Ecto neural progenitor cell (in vitro differentiated cells): ENCODE results near the gene AFF1.
"Not testable (repeated sequence)": the region's sequence is repeated elsewhere in the genome, so short reads cannot be mapped to it uniquely, and the experiment has no call there.

Experiments
- DNase-seq: peaks from one replicate; pipeline ENCODE4 v3.0.0-alpha.2; 2018; ENCODE audit warnings: low spot score

The AFF1 gene

DNA sequence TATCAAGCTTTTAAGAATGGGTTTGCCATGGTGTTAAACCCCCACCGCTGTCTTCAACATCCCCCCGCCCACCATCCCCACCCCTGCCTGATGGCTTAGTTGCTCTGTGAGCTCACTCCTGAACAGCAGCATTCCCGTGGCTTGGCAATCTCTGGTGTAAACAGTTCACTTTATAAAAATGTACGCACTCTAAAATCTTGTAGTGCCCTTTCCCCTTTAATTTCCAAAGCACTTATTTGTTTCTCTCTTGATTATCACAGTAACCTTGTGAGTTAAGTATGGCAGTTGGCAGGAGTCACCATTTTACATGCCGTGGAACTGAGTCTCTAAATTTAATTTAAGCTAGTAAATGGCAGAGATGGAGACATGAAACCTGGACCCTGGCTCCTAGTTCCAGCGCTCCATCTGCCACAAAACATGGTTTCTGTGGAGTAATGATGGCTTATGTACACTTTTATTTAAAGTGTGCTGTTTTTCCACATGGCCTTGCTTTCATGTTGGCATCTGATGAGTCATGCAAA, 123.1 kb downstream of the AFF1 start:
- no peak for DNase-seq

DNA sequence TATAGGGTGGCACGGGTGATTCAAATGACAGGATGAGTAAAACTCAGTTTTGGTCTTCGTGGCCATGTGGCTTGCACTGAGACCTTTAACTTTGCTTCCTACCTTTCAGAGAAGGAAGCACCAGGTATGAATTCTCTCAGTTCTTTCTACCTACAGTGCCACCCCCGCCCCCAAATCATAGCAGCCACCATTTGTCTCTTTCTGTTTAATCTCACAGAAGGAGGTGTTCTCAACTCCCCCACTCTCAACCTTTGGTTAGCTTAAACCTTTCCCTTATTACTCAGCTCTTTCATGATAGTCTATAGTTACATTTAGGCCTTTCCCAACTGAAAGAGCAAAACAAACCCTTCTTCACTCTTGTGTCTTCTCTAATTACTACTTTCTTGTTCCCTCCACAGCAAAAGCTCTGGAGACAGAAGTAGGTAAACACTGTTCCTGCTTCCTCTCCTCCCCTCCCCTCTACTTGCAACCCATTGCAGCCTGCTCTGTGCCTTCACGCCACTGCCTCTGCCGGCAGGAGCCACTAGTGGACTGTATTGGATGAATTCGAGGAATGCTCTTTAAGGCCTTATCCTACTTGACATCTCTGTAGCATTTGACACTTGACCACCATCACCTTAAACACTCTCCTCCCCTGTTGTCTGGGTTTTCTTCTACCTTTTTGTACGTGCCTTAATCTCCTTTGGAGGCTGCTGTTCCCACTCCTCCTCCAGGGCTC, 123.7 kb downstream of the AFF1 start:
- no peak for DNase-seq

DNA sequence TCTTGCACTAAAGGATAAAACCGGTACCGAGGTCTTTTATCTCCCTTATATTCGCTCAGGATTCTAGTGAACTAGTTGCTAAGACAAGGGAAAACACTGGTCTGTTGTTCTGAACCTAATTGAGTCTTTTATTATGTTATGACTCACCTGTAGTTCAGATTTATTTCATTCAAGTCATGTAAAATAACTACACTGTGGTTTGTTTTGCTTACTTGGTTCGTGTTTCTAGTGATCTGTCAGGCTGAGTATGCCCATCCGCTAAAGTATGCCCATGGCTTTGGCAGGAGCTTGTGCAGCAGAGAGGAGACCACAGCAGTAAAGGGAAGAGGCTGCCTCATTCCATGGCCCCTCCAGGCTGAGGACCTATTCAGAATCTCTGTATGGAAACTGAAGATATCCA, 126.1 kb downstream of the AFF1 start:
- no peak for DNase-seq

DNA sequence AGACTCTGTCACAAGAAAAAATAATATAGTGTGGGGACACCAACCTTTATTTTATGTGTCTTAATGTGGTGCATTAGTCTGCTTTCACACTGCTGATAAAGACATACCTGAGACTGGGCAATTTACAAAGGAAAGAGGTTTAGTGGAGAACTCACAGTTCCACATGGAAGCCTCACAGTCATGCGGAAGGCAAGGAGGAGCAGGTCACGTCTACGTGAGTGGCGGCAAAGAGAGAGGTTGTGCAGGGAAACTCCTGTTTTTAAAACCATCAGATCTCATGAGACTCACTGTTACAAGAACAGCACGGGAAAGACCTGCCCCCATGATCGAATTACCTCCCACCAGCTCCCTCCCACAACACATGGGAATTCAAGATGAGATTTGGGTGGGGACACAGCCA, 130.2 kb downstream of the AFF1 start:
- no peak for DNase-seq

DNA sequence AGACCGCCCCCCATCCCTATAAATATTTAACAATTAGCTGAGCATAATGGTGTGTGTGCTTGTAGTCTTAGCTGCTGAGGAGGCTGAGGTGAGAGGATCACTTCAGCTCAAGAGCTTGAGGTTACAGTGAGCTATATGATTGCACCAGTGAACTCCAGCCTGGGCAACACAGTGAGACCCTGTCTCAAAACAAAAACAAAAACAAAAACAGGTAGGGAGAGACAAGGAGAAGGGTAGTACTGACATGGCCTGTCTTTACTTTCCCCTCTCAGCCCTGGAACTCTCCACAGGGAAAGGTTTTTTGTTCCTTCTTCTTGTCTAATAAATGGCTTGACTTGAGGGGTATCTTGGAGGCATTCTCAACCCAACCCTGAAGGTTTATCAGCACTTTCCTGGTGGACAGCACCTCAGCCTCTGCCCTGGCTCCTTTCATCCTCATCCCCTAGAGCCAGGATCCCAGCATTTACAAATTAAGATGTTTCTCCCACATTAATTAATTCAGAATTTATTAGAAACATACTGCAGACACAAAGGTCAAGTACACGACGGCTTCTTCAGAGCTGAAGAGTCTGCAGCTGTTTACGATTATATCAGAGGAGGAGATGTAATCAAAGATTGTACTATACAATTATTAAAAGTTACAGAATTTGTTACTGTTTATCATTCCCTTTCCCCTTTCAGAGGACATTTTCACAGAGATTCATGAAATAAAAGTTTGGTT, 131.8 kb downstream of the AFF1 start:
- DNase-seq, result no peak

DNA sequence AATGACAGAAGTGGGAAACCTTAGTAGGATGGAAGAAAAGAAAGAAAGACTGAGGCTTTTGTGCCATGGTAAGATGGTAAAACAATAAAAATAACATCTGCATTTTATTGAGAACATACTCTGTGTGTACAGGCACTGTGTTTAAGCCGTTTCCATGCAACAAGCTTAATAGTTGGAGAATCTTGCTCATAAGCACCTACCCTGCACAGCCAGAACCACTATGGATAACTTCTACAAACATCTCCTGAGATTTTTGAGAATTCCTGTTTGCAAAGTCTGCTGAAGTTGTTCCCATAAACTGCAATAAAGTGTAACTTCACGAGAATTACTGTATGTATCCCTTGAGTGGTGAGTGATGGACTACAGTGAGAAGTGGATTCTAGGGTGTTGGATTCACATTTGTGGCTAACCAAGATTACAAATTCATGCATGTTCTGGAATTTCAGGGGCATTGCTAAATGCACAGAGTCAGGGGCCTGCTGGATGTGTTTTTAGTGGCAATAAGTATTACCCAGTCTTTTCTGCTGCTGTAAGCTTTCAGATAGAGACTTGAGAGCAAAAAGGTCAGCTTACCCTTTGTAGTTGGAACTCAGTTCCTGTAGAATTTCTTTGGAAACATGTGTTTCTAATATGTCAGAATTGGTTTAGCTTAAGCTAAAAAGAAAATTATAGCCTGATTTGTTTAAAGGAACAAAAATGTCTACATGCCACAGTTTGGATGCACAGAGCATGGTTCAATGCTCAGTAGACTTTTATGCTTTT, 132.5 kb downstream of the AFF1 start:
- DNase-seq, result no peak

DNA sequence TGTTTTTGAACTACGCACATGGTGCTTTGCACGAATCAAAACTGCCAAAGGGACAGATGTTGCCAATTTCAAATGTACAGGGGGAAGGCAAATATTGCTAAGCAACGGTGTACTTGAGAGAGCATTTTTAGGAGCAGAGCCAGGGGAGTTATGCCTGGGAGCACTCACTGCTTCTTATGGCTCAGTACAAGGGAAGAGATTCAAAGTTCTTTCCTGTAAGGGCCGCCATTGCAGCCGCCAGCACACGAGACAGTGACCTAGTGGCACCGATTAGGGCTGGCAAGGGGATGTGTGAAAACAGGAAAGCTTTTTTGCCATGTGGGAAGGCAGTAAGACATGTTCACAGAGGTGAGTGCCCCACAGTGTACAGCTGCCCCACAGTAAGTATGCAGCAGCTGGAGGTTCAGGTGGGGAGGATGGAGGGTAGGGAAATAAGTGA, 133.8 kb downstream of the AFF1 start:
- DNase-seq, result no peak

DNA sequence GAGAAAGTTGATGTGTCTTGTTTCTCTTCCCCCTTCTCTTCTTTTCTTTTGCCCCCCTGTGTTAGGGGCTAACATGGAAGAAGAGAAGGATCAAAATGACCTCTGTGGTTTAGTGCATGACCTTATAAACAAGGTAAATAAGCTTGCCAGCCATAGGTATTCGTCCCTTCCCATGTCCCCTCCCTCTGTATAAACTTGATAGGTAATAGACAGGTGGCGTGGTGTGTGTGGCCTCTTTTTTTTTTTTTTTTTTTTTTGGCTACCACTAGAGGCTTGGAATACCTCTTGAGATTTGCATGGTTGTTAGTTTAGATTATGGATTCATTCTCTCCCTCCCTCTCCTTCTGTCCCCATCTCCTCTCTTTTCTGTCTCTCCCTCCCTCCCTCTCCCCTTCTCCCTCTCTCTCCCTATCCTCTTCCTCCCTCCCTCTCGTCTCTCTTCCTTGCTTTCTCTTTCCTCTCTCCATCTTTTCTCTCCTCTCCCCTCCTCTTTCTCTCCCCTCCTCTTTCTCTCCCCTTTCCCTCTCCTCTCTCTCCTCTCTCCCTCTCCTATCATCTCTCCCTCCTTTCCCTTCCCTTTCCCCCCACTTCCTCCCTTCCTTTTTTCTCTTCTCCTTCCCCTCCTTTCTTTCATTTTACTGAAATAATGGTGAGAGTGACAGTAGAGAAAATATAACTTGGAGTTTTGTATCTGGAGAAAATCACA, 134.4 kb downstream of the AFF1 start:
- DNase-seq, result no peak

DNA sequence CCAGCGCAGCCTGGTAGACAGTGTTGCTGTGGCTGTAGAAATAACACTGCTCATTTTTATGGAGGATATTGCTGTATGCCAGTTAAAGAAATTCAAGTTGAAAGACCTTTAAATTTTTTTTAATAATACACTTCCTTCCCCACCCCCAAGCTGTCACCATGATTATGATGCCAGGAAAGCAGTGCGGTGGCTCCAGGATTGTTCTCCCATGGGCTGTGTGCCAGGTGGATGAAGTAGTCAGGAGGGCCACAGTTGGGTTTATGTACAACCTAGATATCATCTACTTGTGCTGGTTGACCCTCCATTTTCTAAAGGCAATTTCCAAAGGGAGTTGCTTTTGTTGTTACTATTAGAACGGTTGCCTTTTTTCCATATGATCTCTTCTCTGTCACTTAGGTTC, 136.6 kb downstream of the AFF1 start:
- no peak for DNase-seq

DNA sequence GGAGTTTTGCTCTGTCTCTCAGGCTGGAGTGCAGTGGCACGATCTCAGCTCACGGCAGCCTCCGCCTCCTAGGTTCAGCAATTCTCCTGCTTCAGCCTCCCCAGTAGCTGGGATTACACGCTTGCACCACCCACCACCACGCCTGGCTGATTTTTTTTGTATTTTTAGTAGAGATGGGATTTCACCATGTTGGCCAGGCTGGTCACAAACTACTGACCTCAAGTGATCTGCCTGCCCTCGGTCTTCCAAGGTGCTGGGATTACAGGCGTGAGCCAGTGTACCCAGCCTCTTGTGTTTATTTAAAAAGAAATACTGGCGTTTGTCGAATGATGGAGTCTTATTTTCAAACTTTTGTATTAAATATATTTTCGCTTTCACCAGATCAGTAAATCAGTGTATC, 137.7 kb downstream of the AFF1 start:
- DNase-seq, result not testable (repeated sequence)

DNA sequence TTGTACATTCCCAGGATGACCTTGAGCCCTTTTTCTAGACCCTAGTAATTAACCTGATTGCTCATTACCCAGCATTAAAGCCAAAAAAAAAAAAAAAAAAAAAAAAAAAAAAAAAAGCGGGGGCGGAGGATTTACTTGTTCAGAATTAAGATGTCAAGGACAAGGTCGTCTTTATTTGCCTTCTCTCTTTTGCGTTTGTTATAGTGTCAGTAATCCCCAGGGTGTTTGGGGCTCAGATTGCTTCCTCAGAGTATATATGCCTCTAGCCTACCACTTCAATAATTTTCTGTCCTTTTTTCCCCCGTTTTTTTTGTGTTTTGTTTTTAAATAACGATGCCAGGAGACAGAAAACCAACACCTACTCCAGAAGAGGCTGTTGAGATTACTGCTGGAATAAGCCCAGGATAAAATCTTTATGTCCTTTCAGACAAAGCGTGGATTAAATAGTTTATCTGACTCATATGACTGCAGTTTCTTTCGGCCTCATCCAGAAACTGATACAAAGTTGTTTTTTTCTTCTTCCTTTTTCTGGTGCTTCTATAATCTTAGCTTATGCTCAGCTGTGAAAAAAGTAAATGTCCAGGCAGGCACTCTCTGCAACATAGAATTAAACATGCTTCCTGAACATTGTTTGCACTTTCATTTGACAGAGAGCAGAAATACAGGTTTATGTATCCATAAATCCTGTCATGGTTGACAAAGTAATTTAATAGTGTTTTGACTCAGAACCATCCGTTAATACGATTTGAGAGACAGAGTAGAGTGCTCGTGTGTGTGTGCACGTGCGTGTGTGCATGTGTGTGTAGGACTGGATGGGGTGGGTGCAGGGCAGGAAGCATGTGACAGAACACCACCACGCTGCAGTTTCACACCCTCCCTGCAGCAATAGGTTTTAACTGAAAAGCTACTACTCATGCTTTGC, 138.6 kb downstream of the AFF1 start:
- DNase-seq, result no peak

DNA sequence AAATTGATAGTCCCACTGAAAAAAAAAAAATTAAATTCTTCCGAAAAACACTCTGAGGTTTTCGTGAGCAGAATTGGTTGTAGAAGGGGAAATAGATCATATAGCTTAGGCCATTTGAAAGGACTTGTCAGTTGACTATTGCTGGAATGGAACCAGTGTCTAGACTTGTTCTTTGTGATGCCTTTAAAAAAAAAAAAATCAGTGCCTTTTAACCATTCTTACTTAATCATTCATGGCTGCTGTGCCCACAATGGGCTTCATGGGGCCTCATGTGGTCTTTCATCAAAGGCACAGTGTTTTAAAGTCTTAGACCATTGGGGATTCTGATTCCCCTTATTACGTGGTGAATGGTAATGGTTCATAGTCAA, 139.3 kb downstream of the AFF1 start:
- DNase-seq, result no peak

DNA sequence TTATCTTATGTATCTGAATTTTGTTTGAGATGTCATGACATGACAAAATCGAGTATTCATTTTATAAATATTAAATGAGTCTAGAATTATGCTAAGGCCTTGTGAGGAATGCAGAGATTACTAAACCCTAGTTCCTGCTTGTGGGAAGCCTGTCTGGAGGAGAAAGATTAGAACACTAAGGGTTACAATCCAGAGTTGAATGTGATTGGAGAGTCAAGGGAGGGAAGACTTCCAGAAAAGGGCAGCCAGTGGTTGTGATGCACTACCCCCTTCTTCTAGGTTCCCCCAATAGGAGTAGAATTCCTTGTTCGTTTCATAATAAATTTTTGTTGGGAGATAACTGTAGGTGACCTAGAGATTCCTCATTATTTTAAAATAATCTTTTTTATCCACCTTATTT, 141.1 kb downstream of the AFF1 start:
- no peak for DNase-seq

DNA sequence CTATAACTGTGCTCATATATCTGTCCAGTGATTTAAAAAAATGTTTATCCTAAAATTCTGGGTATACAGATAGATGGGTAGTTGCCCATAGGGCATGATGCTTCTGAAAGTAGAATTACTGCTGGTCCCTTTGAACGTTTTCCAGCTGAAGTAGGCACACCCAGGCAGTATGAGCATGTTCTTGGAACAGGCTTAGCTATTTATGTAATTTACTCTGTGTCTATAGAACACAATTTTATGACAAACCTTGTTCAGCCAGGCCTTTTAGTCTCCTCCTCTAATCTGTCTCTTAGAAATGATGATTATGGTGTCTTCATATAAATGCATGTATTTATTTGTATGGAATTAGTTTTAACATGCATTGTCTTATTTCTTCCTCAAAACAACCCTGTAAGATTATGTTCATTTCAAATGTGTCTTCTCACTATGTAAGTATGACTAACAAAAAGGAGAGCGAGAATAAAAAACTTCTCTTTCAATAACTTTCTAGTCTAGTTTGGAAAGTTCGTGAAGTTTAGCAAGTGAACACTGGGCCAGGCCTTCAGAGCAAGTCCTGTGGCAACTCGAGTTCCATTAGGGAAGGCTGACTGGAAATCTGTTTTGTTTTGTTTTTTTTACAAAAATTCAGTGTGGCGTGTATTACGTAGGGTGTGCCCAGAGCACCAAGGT, 142.0 kb downstream of the AFF1 start:
- DNase-seq, result no peak

DNA sequence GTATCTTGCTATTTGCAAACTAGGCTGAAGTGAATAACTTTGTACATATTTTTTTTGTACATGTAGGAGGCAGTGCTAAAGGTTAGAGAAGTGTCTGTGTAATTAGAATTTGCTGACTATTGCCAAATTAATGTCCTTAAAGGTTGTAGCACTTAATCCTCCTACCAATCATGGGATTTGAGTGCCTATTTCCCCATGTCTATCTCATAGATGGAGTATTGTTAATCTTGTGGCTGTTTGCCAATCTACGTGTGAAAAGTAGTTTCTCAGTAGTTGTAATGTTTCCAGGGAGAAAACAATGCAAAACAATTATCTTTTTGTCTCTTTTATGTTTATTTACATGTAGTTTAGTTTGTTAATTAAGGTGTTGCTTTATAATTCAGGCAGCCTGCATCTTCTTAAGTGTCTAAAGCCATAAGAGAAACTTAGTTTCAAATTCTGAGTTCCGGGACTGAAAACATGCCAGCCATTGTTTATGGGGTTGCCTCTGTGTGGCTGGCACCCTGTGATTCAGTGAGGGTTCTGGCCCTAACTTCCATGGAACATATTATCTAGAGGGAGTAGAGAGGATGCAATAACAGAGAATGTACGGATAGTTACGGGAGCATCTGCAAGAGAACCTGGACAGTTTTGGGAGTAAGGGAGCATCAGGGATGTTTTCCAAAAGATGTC, 143.2 kb downstream of the AFF1 start:
- no peak for DNase-seq

DNA sequence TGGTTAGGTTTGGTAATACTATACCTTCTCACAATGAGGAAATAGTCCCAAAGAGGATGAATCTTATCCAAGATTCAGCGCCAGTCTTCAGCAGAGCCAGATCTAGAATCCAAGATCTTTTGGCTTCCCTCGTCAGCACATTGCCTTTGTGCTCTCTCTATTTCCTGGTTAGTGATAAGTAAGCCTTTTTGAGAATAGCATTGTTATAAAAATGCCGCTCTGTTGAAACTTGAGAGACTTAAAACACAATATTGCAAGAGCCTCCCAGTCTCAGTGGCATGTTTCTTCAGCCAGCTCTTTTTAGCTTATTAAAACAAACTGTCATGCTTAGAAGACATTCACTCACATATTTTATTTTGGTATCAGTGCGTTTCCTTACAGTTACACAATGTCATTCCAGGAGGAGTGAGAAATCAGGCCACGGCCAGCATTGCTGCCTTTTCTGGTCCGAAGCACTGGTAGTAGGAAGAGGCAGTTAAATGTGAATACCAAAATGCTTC, 144.2 kb downstream of the AFF1 start:
- no peak for DNase-seq

DNA sequence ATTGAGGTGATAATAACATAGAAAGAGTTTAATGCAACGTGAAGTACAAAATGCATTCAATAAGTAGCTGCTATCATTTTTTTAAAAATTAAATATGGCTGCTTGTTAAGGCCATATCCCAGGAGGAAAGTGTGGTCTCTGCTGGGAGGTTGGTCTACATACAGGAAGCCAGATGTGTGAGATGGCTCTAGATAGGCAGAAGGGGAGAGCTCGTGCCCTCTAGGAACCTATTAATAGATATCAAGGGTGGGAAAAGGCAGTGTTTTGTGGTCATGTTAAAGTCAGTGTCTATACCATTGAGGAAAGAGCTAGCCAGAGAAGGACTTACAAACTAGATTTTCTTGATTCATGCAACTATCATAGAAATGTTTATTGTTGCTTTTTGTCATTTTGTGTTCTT, 145.2 kb downstream of the AFF1 start:
- DNase-seq, result no peak

DNA sequence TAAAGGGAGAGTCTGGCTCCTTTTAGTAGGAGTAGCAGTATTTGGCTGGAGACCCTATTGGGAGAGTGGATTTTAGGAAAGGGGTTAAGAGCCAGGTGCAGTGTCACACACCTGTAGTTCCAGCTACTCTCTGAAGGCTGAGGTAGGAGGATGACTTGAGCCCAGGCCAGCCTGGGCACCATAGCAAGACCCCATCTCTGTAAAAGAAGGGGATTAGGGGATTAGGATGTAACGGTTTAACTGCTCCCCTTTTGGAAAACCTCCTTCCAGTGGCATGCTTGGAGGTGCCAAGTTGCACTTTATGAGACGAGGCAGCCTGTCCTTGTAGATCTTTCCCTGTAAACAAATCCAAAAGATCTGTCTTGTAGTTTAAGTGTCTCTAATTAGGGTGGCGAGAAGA, 145.7 kb downstream of the AFF1 start:
- DNase-seq, result no peak

DNA sequence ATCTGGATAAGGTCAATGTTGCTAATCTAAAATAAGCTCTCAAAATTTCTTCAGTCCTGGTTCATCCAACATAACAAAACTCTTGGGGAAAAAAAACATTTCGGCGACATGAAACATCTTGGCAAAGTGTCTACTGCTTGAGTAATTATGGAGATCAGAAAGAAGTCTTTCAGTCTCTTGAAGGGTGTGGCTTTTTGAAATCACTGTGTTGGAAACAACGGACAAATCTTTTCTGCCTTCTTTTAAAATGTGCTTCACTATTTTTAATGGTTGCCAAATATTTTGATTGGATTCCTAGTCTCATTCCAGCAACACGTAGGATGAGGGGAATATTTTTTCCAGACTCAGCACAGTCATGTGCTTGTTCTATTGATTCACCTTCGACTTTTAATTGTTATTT, 147.0 kb downstream of the AFF1 start:
- DNase-seq, result no peak

DNA sequence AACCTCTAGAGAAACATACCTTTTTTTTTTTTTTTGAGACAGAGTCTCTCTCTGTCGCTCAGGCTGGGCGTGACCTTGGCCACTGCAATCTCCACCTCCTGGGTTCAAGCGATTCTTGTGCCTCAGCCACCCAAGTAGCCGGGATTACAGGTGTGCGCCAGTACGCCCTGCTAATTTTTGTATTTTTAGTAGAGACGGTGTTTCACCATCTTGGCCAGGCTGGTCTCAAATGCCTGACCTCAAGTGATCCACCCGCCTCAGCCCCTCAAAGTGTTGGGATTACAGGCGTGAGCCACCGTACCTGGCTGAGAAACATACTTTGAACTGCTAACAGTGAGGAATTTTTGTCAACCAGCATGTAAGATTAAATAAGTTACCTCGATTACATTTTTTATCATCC, 150.9 kb downstream of the AFF1 start:
- DNase-seq, result not testable (repeated sequence)
